Erythroblast (primary cell): Measurements from ENCODE around the gene C9orf85.

ENCODE experiments used
- GATA1 ChIP-seq: IDR thresholded peaks from 2 replicates; pipeline ENCODE4 v1.6.1; 2011; ENCODE audit warnings: low read depth, mild to moderate bottlenecking, control low read depth, low read length, moderate library complexity
- POLR2A ChIP-seq: IDR thresholded peaks from 2 replicates; pipeline ENCODE4 v1.6.1; 2011; ENCODE audit warnings: mild to moderate bottlenecking, low read length

- TF ChIP-seq POLR2A, result no peak
- no peak for TF ChIP-seq GATA1
These were observed 21.3 kb upstream of the C9orf85 start for GRCh38 chr9:71890042-71890679.
